HS-27A (cell line): ENCODE data around the gene RAE1.

Experiments used
- DNase-seq: peaks from one replicate; pipeline ENCODE4 v3.0.0-alpha.2; 2012; ENCODE audit warnings: low read depth, missing footprints

Gene RAE1

GRCh38 chr20:57400231-57400701 lies 49.2 kb downstream of the RAE1 start:
- no peak for DNase-seq

- no peak for DNase-seq
These were observed 49.9 kb downstream of the RAE1 start for GRCh38 chr20:57400821-57401564.

- no peak for DNase-seq
These were observed 50.5 kb downstream of the RAE1 start for GRCh38 chr20:57401565-57401918.

- no peak for DNase-seq
These were observed 51.4 kb downstream of the RAE1 start for GRCh38 chr20:57402206-57403125.

- DNase-seq, result no peak
These were observed 52.2 kb downstream of the RAE1 start for GRCh38 chr20:57403216-57403615.

- DNase-seq, result no peak
These were observed 53.0 kb downstream of the RAE1 start for GRCh38 chr20:57404006-57404405.

- DNase-seq, result no peak
These were observed 53.5 kb downstream of the RAE1 start for GRCh38 chr20:57404419-57405072.

- DNase-seq, result no peak
These were observed 54.4 kb downstream of the RAE1 start for GRCh38 chr20:57405236-57406016.

GRCh38 chr20:57407541-57407956 lies 56.5 kb downstream of the RAE1 start:
- DNase-seq, result no peak

- no peak for DNase-seq
These were observed 57.1 kb downstream of the RAE1 start for GRCh38 chr20:57408131-57408530.

GRCh38 chr20:57408536-57409233 lies 57.6 kb downstream of the RAE1 start:
- DNase-seq, result no peak

GRCh38 chr20:57409316-57409671 lies 58.2 kb downstream of the RAE1 start:
- no peak for DNase-seq

GRCh38 chr20:57409672-57410397 lies 58.8 kb downstream of the RAE1 start:
- DNase-seq, result no peak

- no peak for DNase-seq
These were observed 59.4 kb downstream of the RAE1 start for GRCh38 chr20:57410398-57410920.

- DNase-seq, result no peak
These were observed 59.9 kb downstream of the RAE1 start for GRCh38 chr20:57410924-57411323.

- DNase-seq, result no peak
These were observed 60.6 kb downstream of the RAE1 start for GRCh38 chr20:57411406-57412283.

- no peak for DNase-seq
These were observed 61.4 kb downstream of the RAE1 start for GRCh38 chr20:57412347-57413029.

GRCh38 chr20:57413986-57414385 lies 62.9 kb downstream of the RAE1 start:
- no peak for DNase-seq
